IPS DF 6.9 (cell line): Measurements from ENCODE around the gene ABHD3.
"Not testable (repeated sequence)": the region's sequence is repeated elsewhere in the genome, so short reads cannot be mapped to it uniquely, and the experiment has no call there.

ENCODE experiments used
- DNase-seq: peaks from one replicate; pipeline ENCODE4 v3.0.0-alpha.2; 2013; ENCODE audit warnings: low read depth, low spot score
- H3K27ac ChIP-seq: one replicate; pipeline ENCODE4 v1.5.1; 2013; ENCODE audit warnings: low read length, control low read depth
- H3K27me3 ChIP-seq: 2 replicates; pipeline ENCODE4 v1.6.1; 2013; ENCODE audit warnings: mild to moderate bottlenecking, low read length; ENCODE audit not compliant: control insufficient read depth, insufficient read depth
- H3K36me3 ChIP-seq: 2 replicates; pipeline ENCODE4 v1.6.1; 2013; ENCODE audit warnings: low read length; ENCODE audit not compliant: control insufficient read depth, insufficient read depth
- H3K4me1 ChIP-seq: 2 replicates; pipeline ENCODE4 v1.6.1; 2013; ENCODE audit warnings: low read length; ENCODE audit not compliant: control insufficient read depth, insufficient read depth
- H3K4me3 ChIP-seq: 2 replicates; pipeline ENCODE4 v1.5.1; 2013; ENCODE audit warnings: mild to moderate bottlenecking, low read length
- H3K9me3 ChIP-seq: 2 replicates; pipeline ENCODE4 v1.6.1; 2013; ENCODE audit warnings: low read length, inconsistent platforms; ENCODE audit not compliant: control insufficient read depth, insufficient read depth
- WGBS: extraction: QIAGEN DNeasy Blood & Tissue Kit; methylation state at CpG from one replicate; pipeline ENCODE4 v1.1.7; 2013; ENCODE audit warnings: mixed read lengths, missing lambda C conversion rate; ENCODE audit not compliant: insufficient read length, insufficient coverage; 5-methylcytosine and 5-hydroxymethylcytosine counted together

The ABHD3 gene

DNA sequence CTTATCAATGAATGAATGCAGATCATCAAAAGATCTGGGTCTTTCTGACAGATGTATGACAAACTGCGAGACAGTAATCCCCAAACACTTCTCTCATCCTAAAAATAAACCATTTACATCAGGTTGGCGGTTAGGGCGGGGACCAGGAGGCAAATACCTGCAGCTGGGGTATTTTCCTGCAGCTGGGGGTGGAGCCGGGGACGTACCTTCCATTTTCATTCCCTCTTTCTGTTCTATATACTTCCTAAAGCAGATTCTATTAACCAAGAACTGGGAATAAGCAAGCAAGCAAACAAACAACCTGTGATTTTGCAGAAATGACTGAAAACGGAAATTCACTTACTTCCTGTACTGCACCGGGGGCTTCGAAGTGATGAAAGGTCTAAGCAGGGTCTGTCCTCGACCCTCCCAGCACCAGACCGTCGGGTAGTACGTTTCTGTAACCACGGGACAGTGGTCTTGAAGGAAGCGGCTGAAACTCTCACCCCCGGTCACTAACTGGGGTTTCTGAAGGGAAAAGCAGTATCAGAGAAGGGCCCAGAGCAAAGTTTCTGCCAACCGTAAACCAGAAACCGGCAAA lies 1.2 kb downstream of the ABHD3 start:
- WGBS: no CpG with 5 or more reads among the region's 17 CpGs
- Histone ChIP-seq H3K27me3 (no peaks in the 10 kb centered on the region), H3K27ac (no peak overlapping the region), H3K4me3 (peak overlapping the region; percentile 58; the same call in 1 of the 2 replicates), H3K9me3 (no peaks in the 10 kb centered on the region), H3K36me3 (peaks cover 5% of the 10 kb centered on the region), H3K4me1 (no peaks in the 10 kb centered on the region)
- DNase-seq: no peak

- Histone ChIP-seq H3K27ac (no peak overlapping the region), H3K4me3 (no peak overlapping the region), H3K36me3 (peaks cover 5% of the 10 kb centered on the region), H3K9me3 (no peaks in the 10 kb centered on the region), H3K27me3 (no peaks in the 10 kb centered on the region), H3K4me1 (no peaks in the 10 kb centered on the region)
- 97% methylated on average over 2 of the region's 5 CpGs for WGBS
- no peak for DNase-seq
Measured at GRCh38 chr18:21702602-21703001, 2.0 kb downstream of the ABHD3 start.

- no peaks in the 10 kb centered on the region for H3K4me1 ChIP-seq
- no CpG with 5 or more reads among the region's 2 CpGs for WGBS
- H3K27ac ChIP-seq: no peak overlapping the region
- no peak for DNase-seq
- H3K36me3 ChIP-seq: peaks cover 5% of the 10 kb centered on the region
- no peaks in the 10 kb centered on the region for H3K9me3 ChIP-seq
- no peaks in the 10 kb centered on the region for H3K27me3 ChIP-seq
- no peak overlapping the region for H3K4me3 ChIP-seq
Measured at GRCh38 chr18:21701621-21702020, 3.0 kb downstream of the ABHD3 start.

DNA sequence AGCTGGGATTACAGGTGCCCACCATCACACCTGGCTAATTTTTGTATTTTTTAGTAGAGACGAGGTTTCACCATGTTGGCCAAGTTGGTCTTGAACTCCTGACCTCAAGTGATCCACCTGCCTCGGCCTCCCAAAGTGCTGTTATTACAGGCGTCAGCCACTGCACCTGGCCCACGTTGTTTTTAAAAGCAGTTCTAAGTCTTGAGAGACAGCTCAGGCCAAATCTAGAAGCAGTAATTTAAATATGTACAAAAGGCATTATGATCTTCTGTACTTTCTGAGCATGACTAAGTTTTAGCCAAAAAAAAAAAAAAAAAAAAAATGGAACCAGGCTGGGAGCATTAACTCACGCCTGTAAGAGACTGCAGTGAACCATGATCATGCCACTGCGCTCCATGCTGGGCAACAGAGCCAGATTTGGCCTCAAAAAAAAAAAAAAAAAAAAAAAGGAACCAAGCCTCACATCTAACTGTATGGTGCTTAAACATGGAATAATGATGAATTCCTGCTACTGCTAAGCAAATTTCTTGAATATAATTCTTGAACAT lies 4.0 kb downstream of the ABHD3 start:
- H3K9me3 ChIP-seq: no peaks in the 10 kb centered on the region
- H3K27ac ChIP-seq: no peak overlapping the region
- peaks cover 2% of the 10 kb centered on the region; the same call in 1 of the 2 replicates for H3K36me3 ChIP-seq
- no peak for DNase-seq
- no peaks in the 10 kb centered on the region for H3K4me1 ChIP-seq
- no CpG with 5 or more reads among the region's 6 CpGs for WGBS
- H3K4me3 ChIP-seq: no peak overlapping the region
- H3K27me3 ChIP-seq: no peaks in the 10 kb centered on the region

DNA sequence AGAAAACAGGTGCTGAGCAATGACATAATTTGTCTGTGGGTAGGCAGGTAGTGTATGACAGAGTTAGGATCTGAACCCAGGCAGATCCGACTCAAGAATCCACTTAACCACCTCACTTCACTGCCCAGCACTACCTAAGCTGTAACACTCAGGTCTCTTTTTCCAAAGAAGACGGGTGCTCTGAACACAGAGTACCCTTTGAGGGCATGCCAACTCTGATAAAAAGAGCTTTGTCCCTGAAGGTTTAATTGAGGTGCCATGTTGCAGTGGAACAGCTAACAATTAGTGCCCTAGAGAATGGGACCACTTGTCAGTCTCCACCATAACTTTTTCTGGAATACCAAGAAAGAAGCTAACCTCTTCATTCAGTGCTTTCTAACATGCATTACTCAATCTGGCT lies 11.3 kb downstream of the ABHD3 start:
- Histone ChIP-seq H3K9me3 (no peaks in the 10 kb centered on the region), H3K27me3 (no peaks in the 10 kb centered on the region), H3K4me3 (no peak overlapping the region), H3K27ac (no peak overlapping the region), H3K4me1 (no peaks in the 10 kb centered on the region), H3K36me3 (no peaks in the 10 kb centered on the region)
- no peak for DNase-seq
- no CpG with 5 or more reads among the region's 2 CpGs for WGBS

GRCh38 chr18:21689736-21690135 lies 14.8 kb downstream of the ABHD3 start:
- H3K27ac ChIP-seq: no peak overlapping the region
- H3K9me3 ChIP-seq: no peaks in the 10 kb centered on the region
- no CpG with 5 or more reads among the region's 1 CpG for WGBS
- H3K4me1 ChIP-seq: no peaks in the 10 kb centered on the region
- DNase-seq: no peak
- no peaks in the 10 kb centered on the region for H3K27me3 ChIP-seq
- no peak overlapping the region for H3K4me3 ChIP-seq
- H3K36me3 ChIP-seq: no peaks in the 10 kb centered on the region

- no peak overlapping the region for H3K27ac ChIP-seq
- WGBS: no CpG with 5 or more reads among the region's 8 CpGs
- no peaks in the 10 kb centered on the region for H3K9me3 ChIP-seq
- H3K4me1 ChIP-seq: peaks cover 3% of the 10 kb centered on the region
- H3K4me3 ChIP-seq: no peak overlapping the region
- no peaks in the 10 kb centered on the region for H3K36me3 ChIP-seq
- DNase-seq: no peak
- no peaks in the 10 kb centered on the region for H3K27me3 ChIP-seq
Measured at GRCh38 chr18:21686282-21687105, 18.1 kb downstream of the ABHD3 start.

DNA sequence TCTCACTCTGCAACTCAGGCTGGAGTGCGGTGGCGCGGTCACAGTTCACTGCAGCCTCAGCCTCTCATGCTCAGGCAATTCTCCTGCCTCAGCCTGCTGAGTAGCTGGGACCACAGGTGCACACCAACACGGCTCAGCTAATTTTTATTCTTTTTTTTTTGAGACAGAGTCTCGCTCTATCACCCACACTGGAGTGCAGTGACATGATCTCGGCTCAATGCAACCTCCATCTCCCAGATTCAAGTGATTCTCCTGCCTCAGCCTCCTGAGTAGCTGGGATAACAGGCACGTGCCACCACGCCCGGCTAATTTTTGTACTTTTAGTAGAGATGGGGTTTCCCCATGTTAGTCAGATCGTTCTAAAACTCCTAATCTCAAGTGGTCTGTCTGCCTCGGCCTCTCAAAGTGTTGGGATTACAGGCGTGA lies 19.0 kb downstream of the ABHD3 start:
- not testable (repeated sequence) for H3K27ac ChIP-seq, DNase-seq, H3K4me1 ChIP-seq, H3K27me3 ChIP-seq, H3K9me3 ChIP-seq, H3K36me3 ChIP-seq, H3K4me3 ChIP-seq
- no CpG with 5 or more reads among the region's 12 CpGs for WGBS

GRCh38 chr18:21684731-21685130 lies 19.8 kb downstream of the ABHD3 start:
- H3K9me3 ChIP-seq: no peaks in the 10 kb centered on the region
- no peak overlapping the region for H3K4me3 ChIP-seq
- no peaks in the 10 kb centered on the region for H3K36me3 ChIP-seq
- DNase-seq: no peak
- peaks cover 3% of the 10 kb centered on the region for H3K4me1 ChIP-seq
- H3K27me3 ChIP-seq: no peaks in the 10 kb centered on the region
- no CpG with 5 or more reads among the region's 2 CpGs for WGBS
- H3K27ac ChIP-seq: no peak overlapping the region

GRCh38 chr18:21682371-21683051 lies 22.1 kb downstream of the ABHD3 start:
- H3K9me3 ChIP-seq: no peaks in the 10 kb centered on the region
- no peak for DNase-seq
- H3K4me3 ChIP-seq: no peak overlapping the region
- H3K27ac ChIP-seq: no peak overlapping the region
- WGBS: no CpG with 5 or more reads among the region's 11 CpGs
- no peaks in the 10 kb centered on the region for H3K27me3 ChIP-seq
- H3K36me3 ChIP-seq: no peaks in the 10 kb centered on the region
- peaks cover 3% of the 10 kb centered on the region for H3K4me1 ChIP-seq
